NB4 (cell line): ENCODE results near the gene B4GALT6.

Experiments
- CTCF ChIP-seq: IDR thresholded peaks from one replicate; pipeline ENCODE4 v1.5.1; 2012; ENCODE audit warnings: low read depth, low read length
- MAX ChIP-seq: IDR thresholded peaks from 2 replicates; pipeline ENCODE4 v1.6.1; 2011; ENCODE audit warnings: low read depth, low read length
- MYC ChIP-seq: IDR thresholded peaks from 2 replicates; pipeline ENCODE4 v1.6.1; 2011; ENCODE audit warnings: low read depth, low read length
- POLR2A ChIP-seq: IDR thresholded peaks from 2 replicates; pipeline ENCODE4 v1.6.1; 2011; ENCODE audit warnings: mild to moderate bottlenecking; ENCODE audit not compliant: insufficient read length; ENCODE audit errors: extremely low read depth

- no peak for TF ChIP-seq CTCF
- TF ChIP-seq POLR2A: no peak
- no peak for TF ChIP-seq MYC
- TF ChIP-seq MAX: no peak
These were observed 110.0 kb downstream of the B4GALT6 start for GRCh38 chr18:31574359-31574758.
